GM12874 (cell line): ENCODE results near the gene TCF12.

ENCODE experiments used
- CTCF ChIP-seq: IDR thresholded peaks from 2 replicates; pipeline ENCODE4 v1.5.1; 2011; ENCODE audit warnings: low read depth, mild to moderate bottlenecking, control low read depth, low read length, moderate library complexity; ENCODE audit not compliant: insufficient read depth

Gene TCF12

DNA sequence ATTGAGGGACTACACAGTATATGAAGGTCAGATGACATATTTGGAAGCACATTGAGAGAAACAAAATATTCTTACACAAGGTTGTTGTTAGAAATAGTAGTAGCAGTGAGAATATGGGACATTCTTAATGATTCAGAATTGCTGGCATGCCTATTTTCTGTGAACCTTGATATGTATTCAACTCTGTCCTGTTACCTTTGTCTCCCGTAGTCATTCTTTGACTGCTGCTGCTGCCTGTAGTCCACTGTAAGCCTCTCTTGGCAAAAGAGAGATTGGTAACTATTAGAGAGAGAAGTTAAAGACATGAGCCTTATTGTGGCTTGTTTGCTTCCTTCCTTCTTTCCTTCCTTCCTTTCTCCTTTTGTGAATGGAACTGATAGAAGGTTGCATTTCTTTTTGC, 64.5 kb downstream of the TCF12 start:
- TF ChIP-seq CTCF = no peak

GRCh38 chr15:56984681-56985481, 66.4 kb downstream of the TCF12 start:
- no peak for TF ChIP-seq CTCF

DNA sequence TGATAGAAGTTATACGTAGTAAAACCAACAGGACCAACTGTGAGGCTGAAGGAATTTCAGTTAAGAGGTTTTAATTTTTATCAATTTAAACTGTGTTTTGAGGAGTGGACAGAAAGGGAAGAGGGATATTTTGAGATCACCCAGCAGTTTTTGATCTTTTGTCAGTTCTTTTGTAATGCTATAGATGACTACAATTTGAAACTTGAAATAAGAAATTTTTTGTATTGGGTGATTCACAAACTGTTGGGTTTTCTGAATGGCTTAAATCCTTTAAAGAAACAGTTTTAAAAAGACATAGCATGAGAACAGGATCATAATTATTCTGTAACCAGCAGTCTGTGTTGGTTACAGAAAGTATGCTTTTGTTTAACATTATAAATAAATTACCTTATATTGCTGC, 67.4 kb downstream of the TCF12 start:
- no peak for TF ChIP-seq CTCF

DNA sequence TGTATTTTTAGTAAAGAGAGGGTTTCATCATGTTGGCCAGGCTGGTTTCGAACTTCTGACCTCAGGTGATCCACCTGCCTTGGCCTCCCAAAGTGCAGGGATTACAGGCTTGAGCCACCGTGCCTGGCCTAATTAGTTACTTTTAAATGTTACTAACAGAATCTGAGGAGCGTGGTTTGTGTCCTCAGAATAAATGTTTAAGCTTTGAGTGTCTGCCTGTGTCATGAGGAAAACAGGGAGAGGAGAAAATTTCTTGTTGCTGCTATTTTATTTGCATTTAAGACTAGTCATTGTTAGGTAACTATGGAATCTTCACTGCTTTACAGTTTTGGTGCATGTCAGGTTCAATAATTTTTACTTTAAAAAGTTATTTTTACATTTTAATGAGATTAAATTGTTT, 68.8 kb downstream of the TCF12 start:
- TF ChIP-seq CTCF = no peak

- TF ChIP-seq CTCF = no peak
Measured at GRCh38 chr15:56988219-56988618, 69.8 kb downstream of the TCF12 start.

DNA sequence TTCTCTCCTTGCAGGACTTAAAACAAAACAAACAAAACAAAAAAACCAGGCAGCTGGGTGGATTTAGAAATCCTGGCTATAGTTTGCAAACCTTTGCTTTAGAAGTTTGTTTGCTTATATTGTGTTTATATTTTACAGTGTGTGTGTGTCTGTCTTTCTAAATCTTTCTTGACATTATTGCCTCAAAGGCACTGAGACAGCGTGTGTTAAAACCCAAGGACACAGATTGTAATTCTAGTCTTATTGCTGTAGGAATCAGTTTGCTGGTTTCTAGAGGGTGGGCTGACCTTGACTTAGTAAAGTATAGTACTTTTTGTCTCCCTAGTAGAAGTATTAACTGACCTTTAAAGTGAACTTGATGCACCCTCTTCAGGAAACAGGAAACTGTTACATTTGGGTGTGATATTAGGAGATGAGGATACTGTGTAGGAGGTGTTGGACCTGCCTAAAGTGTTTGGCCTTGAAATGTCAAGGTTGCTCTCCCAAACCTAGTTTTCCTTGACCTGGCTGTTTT, 71.0 kb downstream of the TCF12 start:
- no peak for TF ChIP-seq CTCF

- TF ChIP-seq CTCF = no peak
Measured at GRCh38 chr15:56991017-56991416, 72.6 kb downstream of the TCF12 start.
